NCI-H2227 (cell line): Measurements from ENCODE around the gene NUDT3.
"Not testable (repeated sequence)": the region's sequence is repeated elsewhere in the genome, so short reads cannot be mapped to it uniquely, and the experiment has no call there.

Experiments
- DNase-seq: peaks from one replicate; lab custom pipeline; 2025; ENCODE audit not compliant: unreplicated experiment; lab: John Stamatoyannopoulos, UW

The NUDT3 gene

GRCh38 chr6:34295721-34296120, 96.7 kb downstream of the NUDT3 start:
- no peak for DNase-seq

GRCh38 chr6:34292954-34293353, 99.5 kb downstream of the NUDT3 start:
- no peak for DNase-seq

DNA sequence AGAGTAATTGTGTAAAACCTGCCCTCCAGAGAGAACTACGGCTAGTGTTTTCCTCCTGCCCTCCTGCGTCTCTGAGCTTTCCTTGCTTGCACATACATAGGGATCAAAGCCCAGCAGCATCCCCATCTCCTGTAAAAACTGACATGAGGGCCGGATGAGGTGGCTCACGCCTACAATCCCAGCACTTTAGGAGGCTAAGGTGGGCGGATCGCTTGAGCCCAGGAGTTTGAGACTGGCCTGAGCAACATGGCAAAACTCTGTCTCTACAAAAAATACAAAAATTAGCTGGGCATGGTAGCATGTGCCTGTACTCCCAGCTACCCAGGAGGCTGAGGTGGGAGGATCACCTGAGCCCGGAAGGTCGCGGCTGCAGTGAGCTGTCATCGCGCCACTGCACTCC, 103.3 kb downstream of the NUDT3 start:
- DNase-seq, result no peak

GRCh38 chr6:34288581-34288980, 103.9 kb downstream of the NUDT3 start:
- DNase-seq, result no peak

GRCh38 chr6:34285448-34286164, 106.9 kb downstream of the NUDT3 start:
- DNase-seq, result no peak

DNA sequence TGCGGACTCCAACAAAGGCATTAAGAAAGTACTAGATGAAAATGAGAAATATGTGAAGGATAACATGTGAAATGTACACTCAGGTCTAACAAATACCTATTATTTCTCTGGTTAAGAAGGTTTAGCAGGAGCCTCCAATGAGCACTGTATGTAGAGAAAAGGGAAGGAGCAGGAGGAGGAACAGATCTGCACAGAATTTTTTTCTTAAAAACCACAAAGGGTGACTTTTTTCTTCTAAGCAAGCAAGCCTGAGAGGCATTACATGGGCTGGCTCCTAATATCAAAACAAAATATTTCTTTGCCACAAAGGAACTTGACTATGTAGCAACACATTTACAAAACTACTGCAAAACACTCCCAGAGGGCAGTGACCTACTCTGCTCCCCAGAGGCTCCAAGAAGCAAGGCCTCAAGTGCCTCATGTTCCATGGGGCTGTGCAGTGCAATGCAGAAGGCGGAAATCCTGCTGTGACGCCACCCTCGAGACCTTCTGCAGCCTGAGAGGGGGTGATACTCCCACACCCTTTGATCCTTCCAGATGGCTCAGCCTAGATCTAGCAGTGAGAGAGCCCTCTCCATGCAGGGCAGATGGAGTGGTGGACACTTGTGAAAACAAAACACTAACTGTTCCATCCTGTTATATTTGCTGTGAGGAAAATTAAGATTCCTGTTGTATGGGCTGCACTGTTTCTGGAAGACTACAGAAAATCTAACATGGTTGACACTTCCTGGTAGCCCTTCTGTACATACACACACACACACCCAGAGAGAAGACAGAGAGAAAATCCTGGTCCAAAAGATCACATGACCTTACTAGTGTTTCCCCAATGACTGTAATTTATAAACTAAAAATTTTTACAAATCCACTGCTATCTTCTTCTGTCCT, 107.7 kb downstream of the NUDT3 start:
- no peak for DNase-seq

DNA sequence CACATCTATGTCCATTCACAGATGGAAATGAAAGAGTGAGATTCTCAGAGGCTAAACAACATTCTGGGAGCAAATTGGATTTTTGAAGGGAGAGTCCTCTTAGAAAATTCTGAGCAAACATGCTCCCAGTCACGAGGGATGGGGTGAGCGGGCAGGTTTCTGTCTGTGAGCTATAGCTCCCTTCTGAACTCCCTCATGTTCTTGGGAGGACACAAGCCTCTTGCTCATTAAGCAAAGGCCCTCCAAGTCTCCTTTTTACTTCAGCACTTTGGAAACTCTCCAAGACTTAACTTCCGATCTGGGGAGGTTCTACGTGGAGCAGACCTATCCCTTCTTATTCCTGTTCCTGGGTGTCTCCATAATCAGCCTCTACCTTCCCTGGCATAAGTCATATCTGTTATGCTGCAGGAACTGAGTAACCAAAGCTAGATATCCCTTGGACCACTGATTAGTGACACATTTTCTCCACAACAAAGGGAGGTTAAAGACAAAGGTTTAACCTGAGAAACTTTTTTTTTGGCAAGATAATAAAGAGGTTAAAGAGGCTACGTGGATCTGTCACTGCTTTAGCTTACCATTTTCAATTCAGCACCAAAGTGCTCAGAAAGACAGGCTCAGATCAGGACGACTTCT, 110.7 kb downstream of the NUDT3 start:
- no peak for DNase-seq

DNA sequence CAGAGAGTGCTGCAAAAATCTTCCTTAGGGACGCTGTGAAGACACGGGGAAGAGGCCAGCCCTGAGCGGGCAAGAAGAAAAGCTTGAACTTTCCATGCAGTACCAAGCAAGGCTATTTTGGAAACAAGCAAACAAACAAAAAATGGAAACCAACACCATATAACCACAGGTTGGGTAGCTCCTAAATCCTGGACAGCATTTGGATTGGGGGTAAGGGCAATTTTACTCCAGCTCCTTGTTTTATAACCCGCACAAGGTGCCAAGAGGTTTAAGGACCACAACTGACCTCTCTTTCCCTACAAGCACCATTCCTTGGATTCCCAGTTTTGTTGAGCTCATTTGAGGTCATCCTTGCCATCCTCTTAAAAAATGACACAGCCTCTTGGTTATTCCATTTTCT, 112.3 kb downstream of the NUDT3 start:
- DNase-seq, result no peak

GRCh38 chr6:34278833-34279232, 113.6 kb downstream of the NUDT3 start:
- no peak for DNase-seq

GRCh38 chr6:34277763-34278112, 114.7 kb downstream of the NUDT3 start:
- no peak for DNase-seq

GRCh38 chr6:34276881-34277762, 115.3 kb downstream of the NUDT3 start:
- DNase-seq, result no peak

- no peak for DNase-seq
Measured at GRCh38 chr6:34276191-34276590, 116.3 kb downstream of the NUDT3 start.

DNA sequence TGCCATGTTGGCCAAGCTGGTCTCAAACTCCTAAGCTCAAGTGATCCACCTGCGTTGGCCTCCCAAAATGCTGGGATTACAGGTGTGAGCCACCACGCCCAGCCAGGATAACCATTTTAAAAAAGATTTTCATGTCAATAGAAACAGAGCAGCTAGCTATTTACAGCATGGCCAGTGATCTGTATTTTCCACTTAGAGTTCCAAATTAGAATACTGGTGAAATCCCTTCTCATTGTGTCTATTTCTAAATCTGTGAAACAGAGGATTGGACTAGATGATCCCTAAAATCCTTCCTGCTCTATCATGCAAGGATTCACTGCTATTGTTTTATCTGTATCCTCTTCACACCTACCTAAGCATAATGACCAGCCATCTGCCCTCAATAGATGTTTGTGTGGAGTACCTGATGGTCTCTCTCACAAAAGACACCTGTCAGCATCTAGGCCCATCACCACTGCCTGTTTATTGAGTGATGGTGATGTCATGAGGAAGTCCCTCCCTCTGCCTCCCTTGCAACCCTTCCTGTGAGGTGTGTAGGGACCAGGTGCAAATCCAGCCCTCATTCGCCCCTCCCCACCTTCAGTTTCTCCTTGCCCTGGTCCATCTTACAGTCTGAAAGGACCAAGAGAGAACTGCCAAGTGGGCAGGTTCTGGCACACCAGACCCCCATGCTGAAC, 117.2 kb downstream of the NUDT3 start:
- no peak for DNase-seq

DNA sequence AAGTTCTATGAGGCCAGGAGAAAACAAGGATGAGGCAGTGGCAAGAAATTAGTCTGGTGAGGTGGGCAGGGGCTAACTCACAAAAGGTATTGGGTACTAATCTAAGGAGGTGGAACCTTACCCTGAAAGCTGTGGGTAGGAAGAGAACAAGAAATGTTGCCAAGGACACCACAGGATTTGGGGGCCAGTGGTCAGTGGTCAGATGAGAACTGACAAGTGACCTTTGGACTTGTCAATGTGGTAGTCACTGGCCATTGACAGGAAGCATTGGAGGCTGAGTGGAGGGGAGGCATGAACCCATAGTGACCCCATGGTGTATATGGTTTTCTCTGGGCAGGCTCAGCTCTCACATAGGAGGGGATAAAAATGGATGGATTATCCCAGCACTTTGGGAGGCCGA, 118.3 kb downstream of the NUDT3 start:
- no peak for DNase-seq

- no peak for DNase-seq
Measured at GRCh38 chr6:34273242-34273805, 119.1 kb downstream of the NUDT3 start.

GRCh38 chr6:34272013-34272926, 120.2 kb downstream of the NUDT3 start:
- DNase-seq, result no peak

DNA sequence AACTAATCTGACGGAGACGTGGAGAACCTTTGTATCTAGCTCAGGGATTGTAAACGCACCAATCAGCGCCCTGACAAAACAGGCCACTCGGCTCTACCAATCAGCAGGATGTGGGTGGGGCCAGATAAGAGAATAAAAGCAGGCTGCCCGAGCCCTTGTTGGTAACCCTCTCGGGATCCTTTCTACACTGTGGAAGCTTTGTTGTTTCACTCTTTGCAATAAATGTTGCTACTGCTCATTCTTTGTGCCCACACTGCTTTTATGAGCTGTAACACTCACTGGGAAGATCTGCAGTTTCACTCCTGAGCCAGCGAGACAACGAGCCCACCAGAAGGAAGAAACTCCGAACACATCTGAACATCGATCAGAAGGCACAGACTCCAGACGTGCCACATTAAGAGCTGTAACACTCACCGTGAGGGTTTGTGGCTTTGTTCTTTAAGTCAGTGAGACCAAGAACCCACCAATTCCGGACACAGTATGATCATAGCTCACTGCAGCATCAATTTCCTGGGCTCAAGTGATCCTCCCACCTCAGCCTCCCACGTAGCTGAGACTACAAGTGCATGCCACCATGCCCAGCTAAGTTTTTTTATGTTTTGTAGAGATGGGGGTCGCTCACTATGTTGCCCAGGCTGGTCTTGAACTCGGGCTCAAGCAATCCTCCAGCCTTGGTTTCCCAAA, 122.7 kb downstream of the NUDT3 start:
- not testable (repeated sequence) for DNase-seq

DNA sequence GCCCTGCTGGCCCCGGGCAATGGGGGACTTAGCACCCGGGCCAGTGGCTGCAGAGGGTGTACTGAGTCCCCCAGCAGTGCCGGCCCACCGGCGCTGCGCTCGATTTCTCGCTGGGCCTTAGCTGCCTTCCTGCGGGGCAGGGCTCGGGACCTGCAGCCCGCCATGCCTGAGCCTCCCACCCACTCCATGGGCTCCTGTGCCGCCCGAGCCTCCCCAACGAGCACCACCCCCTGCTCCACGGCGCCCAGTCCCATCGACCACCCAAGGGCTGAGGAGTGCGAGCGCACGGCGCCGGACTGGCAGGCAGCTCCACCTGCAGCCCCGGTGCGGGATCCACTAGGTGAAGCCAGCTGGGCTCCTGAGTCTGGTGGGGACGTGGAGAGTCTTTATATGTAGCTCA, 123.3 kb downstream of the NUDT3 start:
- not testable (repeated sequence) for DNase-seq
